B cell (primary cell): Measurements from ENCODE around the gene MAMLD1. TPM values are rescaled to one million over a fixed set of nuclear protein-coding genes. Genes with fewer than 3 reads are reported as not detected.

Source experiments
- ATAC-seq: fragments of 200-7000 bp; cut with Tn5 transposase; one replicate; pipeline ENCODE4 v1.10.0; 2021; ENCODE audit warnings: low read depth, mild to moderate bottlenecking, moderate number of reproducible peaks, moderate library complexity
- CTCF ChIA-PET: fragments of 350-600 bp; sonication (Branson Sonifier 250); formaldehyde crosslinking; loops from one replicate; lab custom pipeline; 2021; ENCODE audit warnings: antibody characterized with exemption, inconsistent platforms; lab: Charles Lee
- POLR2A ChIA-PET: fragments of 350-600 bp; sonication (Branson Sonifier 250); formaldehyde crosslinking; loops from one replicate; lab custom pipeline; 2021; ENCODE audit warnings: antibody characterized with exemption; lab: Charles Lee
- DNase-seq: peaks from one replicate; pipeline ENCODE4 v3.0.0; 2013
- H2AFZ ChIP-seq: 2 replicates; pipeline ENCODE4 v1.6.1; 2012; ENCODE audit warnings: mild to moderate bottlenecking, low read depth, low read length; ENCODE audit not compliant: insufficient read depth, poor library complexity, severe bottlenecking
- H3K27ac ChIP-seq, 2 donors: 1 replicate in 1 of 2; 2 replicates in 1 of 2; pipeline ENCODE4 v1.5.1; 2012 to 2013; ENCODE audit warnings: low read length in 2 of 2, mild to moderate bottlenecking in 2 of 2, moderate library complexity in 1 of 2
- H3K27me3 ChIP-seq, 4 experiments: fragments of 200-600 bp in 1 of 4; sonication (generic) in 1 of 4; replicated peaks in 1 of 4; 1 replicate in 2 of 4; 2 replicates in 2 of 4; pipeline versions ENCODE4 v1.6.1 to v1.7.0; 2013 to 2016; ENCODE audit warnings: low read length in 3 of 4, mild to moderate bottlenecking in 2 of 4, mixed read lengths in 1 of 4, moderate library complexity in 1 of 4; ENCODE audit not compliant: insufficient read depth in 4 of 4, control insufficient read depth in 3 of 4; ENCODE audit errors: control extremely low read depth in 1 of 4
- H3K36me3 ChIP-seq, 2 experiments: replicated peaks in 1 of 2; 1 replicate in 1 of 2; 2 replicates in 1 of 2; pipeline versions ENCODE4 v1.6.1 to v1.7.1; 2013; ENCODE audit warnings: low read length in 1 of 2; ENCODE audit not compliant: insufficient read depth in 2 of 2, control insufficient read depth in 1 of 2; ENCODE audit errors: control extremely low read depth in 1 of 2, extremely low read depth in 1 of 2
- H3K4me1 ChIP-seq, 2 donors: fragments of 200-600 bp in 1 of 2; sonication (generic) in 1 of 2; 1 replicate in 1 of 2; 2 replicates in 1 of 2; pipeline versions ENCODE4 v1.5.1 to v1.6.1; 2013 to 2017; ENCODE audit warnings: low read length in 2 of 2; ENCODE audit not compliant: control insufficient read depth in 2 of 2, insufficient read depth in 2 of 2
- H3K4me2 ChIP-seq: replicated peaks from 2 replicates; pipeline ENCODE3; 2012; ENCODE audit warnings: mild to moderate bottlenecking, low read depth, low read length; ENCODE audit not compliant: poor library complexity, severe bottlenecking
- H3K4me3 ChIP-seq, 5 experiments: fragments of 200-600 bp in 1 of 5; sonication (generic) in 1 of 5; 1 replicate in 3 of 5; 2 replicates in 2 of 5; pipeline versions ENCODE4 v1.5.1 to v1.7.0; 2011 to 2016; ENCODE audit warnings: low read length in 4 of 5, mild to moderate bottlenecking in 4 of 5, low read depth in 2 of 5, control low read depth in 1 of 5, moderate library complexity in 1 of 5; ENCODE audit not compliant: insufficient read depth in 1 of 5; ENCODE audit errors: control extremely low read depth in 1 of 5, extremely low read depth in 1 of 5
- H3K79me2 ChIP-seq: fragments of 200-600 bp; sonication (generic); one replicate; pipeline ENCODE4 v1.6.0; 2016; ENCODE audit warnings: low read length; ENCODE audit not compliant: control insufficient read depth, insufficient read depth
- H3K9ac ChIP-seq: fragments of 200-600 bp; sonication (generic); 2 replicates; pipeline ENCODE4 v1.6.1; 2017; ENCODE audit warnings: mild to moderate bottlenecking, low read length, moderate library complexity
- H3K9me3 ChIP-seq, 3 donors: one replicate each; pipeline versions ENCODE4 v1.6.1 to v1.7.1; 2013; ENCODE audit warnings: low read length in 2 of 3; ENCODE audit not compliant: control insufficient read depth in 2 of 3, insufficient read depth in 1 of 3; ENCODE audit errors: control extremely low read depth in 1 of 3
- H4K20me1 ChIP-seq: 2 replicates; pipeline ENCODE4 v1.6.0; 2012; ENCODE audit warnings: mild to moderate bottlenecking, low read length; ENCODE audit not compliant: insufficient read depth, control insufficient read depth, poor library complexity, severe bottlenecking
- H3K27ac Mint-ChIP-seq: one replicate; pipeline ENCODE4 v1.8.0; 2021; ENCODE audit warnings: mixed read lengths
- H3K27me3 Mint-ChIP-seq: one replicate; pipeline ENCODE4 v1.8.0; 2021; ENCODE audit warnings: mixed read lengths
- H3K4me1 Mint-ChIP-seq: one replicate; pipeline ENCODE4 v1.8.0; 2021; ENCODE audit warnings: mixed read lengths
- H3K4me3 Mint-ChIP-seq: one replicate; pipeline ENCODE4 v1.8.0; 2021; ENCODE audit warnings: mixed read lengths
- H3K9me3 Mint-ChIP-seq: one replicate; pipeline ENCODE4 v1.8.0; 2022; ENCODE audit warnings: mixed read lengths; ENCODE audit not compliant: insufficient read depth
- EZH2 ChIP-seq: IDR thresholded peaks from 2 replicates; pipeline ENCODE4 v1.6.1; 2012; ENCODE audit warnings: borderline replicate concordance, low read depth, mild to moderate bottlenecking, moderate library complexity, low read length; ENCODE audit not compliant: insufficient read depth, poor library complexity, severe bottlenecking
- WGBS: methylation state at CpG from one replicate; pipeline ENCODE4 v1.1.5; 2013; ENCODE audit warnings: missing lambda C conversion rate; ENCODE audit not compliant: insufficient coverage; 5-methylcytosine and 5-hydroxymethylcytosine counted together
- intact Hi-C: fragments of 100-400 bp; cut with micrococcal nuclease; formaldehyde crosslinking; loops from one replicate; pipeline ENCODE4 v1.10.0; 2022
- polyA plus RNA-seq: library from polyadenylated mRNA; depleted of rRNA; stranded (reverse); fragments of >200 nt; gene quantifications from 2 replicates; pipeline ENCODE4 v1.2.3, GENCODE V29; 2012
- total RNA-seq, 2 donors: library from RNA; stranded (reverse); fragments of 120-200 nt in 1 of 2; gene quantifications; 1 replicate in 1 of 2; 2 replicates in 1 of 2; pipeline versions ENCODE4 v1.2.3 to v1.2.4, GENCODE V29; 2013 to 2022
- TF ChIP-seq, protein P1 (sequence below): fragments of 200-600 bp; IDR thresholded peaks from one replicate; pipeline ENCODE4 v1.8.0; 2022; ENCODE audit warnings: antibody characterized with exemption, mild to moderate bottlenecking

Gene MAMLD1
- total and polyA plus RNA-seq, 2 donors (not counting 1 experiment from before 2014, with no cell fraction given): 1.4 to 1.9 TPM

GRCh38 chrX:150522494-150522893 is 159.4 kb downstream of the MAMLD1 start:
- H3K79me2 ChIP-seq: no peaks in the 10 kb centered on the region
- no peak overlapping the region for H3K4me2 ChIP-seq
- H3K27me3 Mint-ChIP-seq: no peaks in the 10 kb centered on the region
- DNase-seq (no peak), ATAC-seq (no peak)
- no peak overlapping the region for H3K27ac ChIP-seq
- no peak overlapping the region for H3K4me3 ChIP-seq
- no CpG with 5 or more reads among the region's 2 CpGs for WGBS
- intact Hi-C loops: no loop called here
- POLR2A ChIA-PET: no interaction called here
- H3K4me1 ChIP-seq: no peaks in the 10 kb centered on the region
- no peaks in the 10 kb centered on the region for H4K20me1 ChIP-seq
- no peak overlapping the region for H3K27ac Mint-ChIP-seq
- no peaks in the 10 kb centered on the region for H3K9me3 ChIP-seq
- CTCF ChIA-PET: no interaction called here
- no peak overlapping the region for H3K9ac ChIP-seq
- no peak overlapping the region for H3K4me3 Mint-ChIP-seq
- no peaks in the 10 kb centered on the region for H3K4me1 Mint-ChIP-seq
- no peaks in the 10 kb centered on the region for H3K9me3 Mint-ChIP-seq
- no peaks in the 10 kb centered on the region for H3K36me3 ChIP-seq
- no peaks in the 10 kb centered on the region for H3K27me3 ChIP-seq
- H2AFZ ChIP-seq: no peak overlapping the region
- no peak for TF ChIP-seq EZH2
- TF ChIP-seq, protein P1, sequence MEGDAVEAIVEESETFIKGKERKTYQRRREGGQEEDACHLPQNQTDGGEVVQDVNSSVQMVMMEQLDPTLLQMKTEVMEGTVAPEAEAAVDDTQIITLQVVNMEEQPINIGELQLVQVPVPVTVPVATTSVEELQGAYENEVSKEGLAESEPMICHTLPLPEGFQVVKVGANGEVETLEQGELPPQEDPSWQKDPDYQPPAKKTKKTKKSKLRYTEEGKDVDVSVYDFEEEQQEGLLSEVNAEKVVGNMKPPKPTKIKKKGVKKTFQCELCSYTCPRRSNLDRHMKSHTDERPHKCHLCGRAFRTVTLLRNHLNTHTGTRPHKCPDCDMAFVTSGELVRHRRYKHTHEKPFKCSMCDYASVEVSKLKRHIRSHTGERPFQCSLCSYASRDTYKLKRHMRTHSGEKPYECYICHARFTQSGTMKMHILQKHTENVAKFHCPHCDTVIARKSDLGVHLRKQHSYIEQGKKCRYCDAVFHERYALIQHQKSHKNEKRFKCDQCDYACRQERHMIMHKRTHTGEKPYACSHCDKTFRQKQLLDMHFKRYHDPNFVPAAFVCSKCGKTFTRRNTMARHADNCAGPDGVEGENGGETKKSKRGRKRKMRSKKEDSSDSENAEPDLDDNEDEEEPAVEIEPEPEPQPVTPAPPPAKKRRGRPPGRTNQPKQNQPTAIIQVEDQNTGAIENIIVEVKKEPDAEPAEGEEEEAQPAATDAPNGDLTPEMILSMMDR: no peak

DNA sequence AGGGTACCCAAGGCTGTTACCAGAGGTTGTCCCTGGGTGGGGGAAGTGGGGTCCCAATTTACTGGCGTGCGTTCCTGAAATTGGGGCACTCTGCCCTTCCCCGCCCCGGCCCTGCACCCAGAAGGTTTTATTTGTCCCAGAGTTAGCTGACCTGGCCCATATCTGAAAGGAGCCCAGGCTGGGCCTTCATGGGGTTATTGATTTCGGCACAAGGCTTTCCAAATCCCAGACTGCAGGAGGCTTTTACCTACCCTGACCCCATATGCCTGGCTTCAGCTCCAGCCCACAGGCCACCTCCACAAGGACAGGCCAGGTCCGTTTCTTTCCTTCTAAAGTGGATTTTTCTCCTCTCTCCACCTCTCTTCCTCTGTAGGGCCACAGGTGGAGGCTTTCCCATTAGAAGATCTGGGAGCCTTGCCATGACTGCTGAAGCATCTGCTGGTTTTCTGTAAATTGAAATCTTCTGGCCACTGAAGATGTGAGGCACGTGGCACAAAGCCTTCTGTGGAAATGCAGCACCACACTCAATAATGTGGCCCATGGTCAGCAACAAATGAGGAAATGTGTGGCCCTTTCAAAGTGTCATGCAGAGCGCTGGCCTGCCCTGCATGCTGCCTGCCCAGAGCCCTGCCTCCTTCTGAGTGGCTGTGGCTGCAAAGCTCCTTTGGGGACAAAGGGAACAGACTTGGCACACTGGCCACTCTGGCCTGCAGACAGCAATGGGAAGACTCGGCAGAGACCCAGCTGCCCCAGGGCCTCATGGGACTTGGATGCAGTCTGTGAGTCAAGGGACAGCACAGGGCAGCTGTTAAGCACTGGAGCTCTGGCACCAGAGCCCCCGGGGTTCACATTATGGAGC is 162.2 kb downstream of the MAMLD1 start:
- Histone ChIP-seq H3K4me3 (no peak overlapping the region), H3K79me2 (no peaks in the 10 kb centered on the region), H3K4me2 (no peak overlapping the region), H3K27ac (no peak overlapping the region), H3K9me3 (no peaks in the 10 kb centered on the region), H3K36me3 (no peaks in the 10 kb centered on the region), H4K20me1 (no peaks in the 10 kb centered on the region), H2AFZ (no peak overlapping the region), H3K9ac (no peak overlapping the region), H3K27me3 (no peaks in the 10 kb centered on the region), H3K4me1 (no peaks in the 10 kb centered on the region)
- POLR2A ChIA-PET: no interaction called here
- H3K4me1 Mint-ChIP-seq: no peaks in the 10 kb centered on the region
- H3K27ac Mint-ChIP-seq: no peak overlapping the region
- CTCF ChIA-PET: no interaction called here
- H3K9me3 Mint-ChIP-seq: no peaks in the 10 kb centered on the region
- intact Hi-C loops: no loop called here
- no peak for TF ChIP-seq EZH2
- TF ChIP-seq, protein P1: no peak
- ATAC-seq (no peak), DNase-seq (no peak)
- H3K4me3 Mint-ChIP-seq: no peak overlapping the region
- 86% methylated on average over 5 of the region's 10 CpGs for WGBS
- no peaks in the 10 kb centered on the region for H3K27me3 Mint-ChIP-seq
